CD4-positive, alpha-beta T cell treated with Interleukin-10 for 1 hour (primary cell): ENCODE data around the gene ARL15.
A peak's percentile ranks its signal among the peaks of the same experiment; 100 is the strongest.

Source experiments
- DNase-seq: peaks from one replicate; pipeline ENCODE4 v3.0.0-alpha.2; 2020

ARL15 gene

GRCh38 chr5:54313311-54314270, 3.2 kb upstream of the ARL15 start:
- no peak for DNase-seq

- no peak for DNase-seq
Observed at GRCh38 chr5:54312499-54312898, 2.1 kb upstream of the ARL15 start.

- peak; percentile 18 for DNase-seq
Observed at GRCh38 chr5:54311176-54311677, 854 bp upstream of the ARL15 start.

GRCh38 chr5:54309691-54310432, 511 bp downstream of the ARL15 start:
- peak; percentile 32 for DNase-seq

GRCh38 chr5:54309276-54309675, 1.1 kb downstream of the ARL15 start:
- DNase-seq = no peak

- no peak for DNase-seq
Observed at GRCh38 chr5:54307583-54307982, 2.8 kb downstream of the ARL15 start.

- no peak for DNase-seq
Observed at GRCh38 chr5:54306893-54307292, 3.5 kb downstream of the ARL15 start.

GRCh38 chr5:54305737-54306136, 4.6 kb downstream of the ARL15 start:
- no peak for DNase-seq

GRCh38 chr5:54304040-54304439, 6.3 kb downstream of the ARL15 start:
- DNase-seq = no peak

- DNase-seq = no peak
Observed at GRCh38 chr5:54302267-54302687, 8.1 kb downstream of the ARL15 start.

GRCh38 chr5:54301849-54302248, 8.5 kb downstream of the ARL15 start:
- no peak for DNase-seq

- no peak for DNase-seq
Observed at GRCh38 chr5:54301220-54301619, 9.2 kb downstream of the ARL15 start.

GRCh38 chr5:54298947-54299346, 11.4 kb downstream of the ARL15 start:
- no peak for DNase-seq

GRCh38 chr5:54296386-54296785, 14.0 kb downstream of the ARL15 start:
- DNase-seq = no peak

GRCh38 chr5:54295651-54296276, 14.6 kb downstream of the ARL15 start:
- no peak for DNase-seq

- no peak for DNase-seq
Observed at GRCh38 chr5:54294097-54294667, 16.2 kb downstream of the ARL15 start.

GRCh38 chr5:54292866-54293265, 17.5 kb downstream of the ARL15 start:
- no peak for DNase-seq

- no peak for DNase-seq
Observed at GRCh38 chr5:54291498-54291897, 18.9 kb downstream of the ARL15 start.

GRCh38 chr5:54289769-54290168, 20.6 kb downstream of the ARL15 start:
- no peak for DNase-seq

GRCh38 chr5:54288568-54289217, 21.7 kb downstream of the ARL15 start:
- DNase-seq = no peak

- DNase-seq = no peak
Observed at GRCh38 chr5:54285686-54286085, 24.7 kb downstream of the ARL15 start.

- DNase-seq = no peak
Observed at GRCh38 chr5:54284586-54284985, 25.8 kb downstream of the ARL15 start.
